GM18868 (cell line): ENCODE results near the gene GPR139.

ENCODE experiments used
- ATAC-seq: cut with Tn5 transposase; IDR thresholded peaks from one replicate; pipeline ENCODE4 v1.9.1; 2021; ENCODE audit warnings: mild to moderate bottlenecking, moderate library complexity; ENCODE audit not compliant: unreplicated experiment

GPR139 gene

DNA sequence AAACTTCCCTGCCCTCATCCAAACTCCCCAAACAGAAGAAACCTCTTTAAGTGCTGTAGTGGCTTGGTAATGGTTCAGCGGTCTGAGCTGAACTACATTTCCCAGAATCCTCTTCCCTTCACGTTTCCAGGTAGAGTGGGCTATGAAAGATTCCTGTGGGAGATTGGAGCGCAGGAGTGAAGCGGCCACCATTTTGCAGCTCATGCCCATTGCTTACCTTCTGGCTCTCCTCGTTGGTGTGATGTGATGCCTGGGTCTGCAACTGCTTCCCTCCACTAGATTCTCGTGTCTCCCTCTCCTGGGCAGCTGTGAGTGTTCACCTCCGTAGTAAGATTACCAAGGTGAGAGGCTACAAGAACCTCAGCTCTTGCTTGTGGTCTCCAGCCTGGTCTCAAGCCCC lies 82.1 kb downstream of the GPR139 start:
- no peak for ATAC-seq

DNA sequence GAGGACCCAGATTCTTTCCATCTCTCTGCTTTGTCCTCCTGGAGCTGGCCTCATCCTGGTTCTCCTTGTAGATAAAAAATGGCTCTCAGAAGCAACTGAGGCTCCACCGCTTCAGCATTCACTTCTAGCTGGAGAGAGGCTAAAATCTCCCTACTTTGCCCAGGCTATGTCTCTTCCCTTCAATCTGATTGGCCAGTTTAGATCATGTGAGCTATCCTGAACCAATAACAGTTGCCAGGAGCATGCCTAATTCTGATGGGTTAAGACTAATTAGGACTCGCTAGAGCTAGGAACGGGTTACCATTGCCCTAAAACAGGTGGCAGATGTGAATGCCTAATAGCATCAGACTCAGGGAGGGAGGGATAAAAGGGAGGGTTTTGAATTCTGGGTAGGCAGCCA lies 89.6 kb downstream of the GPR139 start:
- ATAC-seq = no peak
